Tibial nerve (tissue), 3 donors: Measurements from ENCODE around the gene DCLK2.

ENCODE experiments used
- CTCF ChIP-seq, 5 experiments: fragments of 200-600 bp in 3 of 5; fragments of 450-650 bp in 2 of 5; sonication (generic) in 3 of 5; IDR thresholded peaks; one replicate each; pipeline ENCODE4 v1.5.1; 2016 to 2019; ENCODE audit warnings: antibody characterized with exemption in 5 of 5, mild to moderate bottlenecking in 3 of 5, moderate library complexity in 2 of 5
- POLR2A ChIP-seq, 2 donors: fragments of 450-650 bp; IDR thresholded peaks; one replicate each; pipeline ENCODE4 v1.6.1; 2017; ENCODE audit warnings: antibody characterized with exemption in 2 of 2, mild to moderate bottlenecking in 2 of 2, moderate library complexity in 2 of 2

DNA sequence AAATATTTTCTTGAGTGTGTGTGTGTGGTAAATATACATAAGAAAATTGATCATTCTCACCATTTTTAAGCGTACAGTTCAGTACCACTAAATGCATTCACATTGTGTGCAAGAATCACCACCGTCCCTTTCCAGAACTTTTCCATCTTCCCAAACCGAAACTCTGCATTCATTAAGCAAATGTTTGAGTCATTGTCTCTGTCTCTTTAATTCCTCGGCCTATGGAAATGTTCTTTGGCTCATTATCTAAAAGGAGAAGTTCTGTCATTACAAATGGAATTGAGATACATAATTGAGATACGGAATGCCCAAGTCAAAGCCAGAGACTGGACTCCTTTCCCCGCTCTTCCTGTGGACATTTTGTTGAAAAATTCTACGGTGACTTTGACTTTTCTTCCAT lies 168.9 kb downstream of the DCLK2 start:
- TF ChIP-seq CTCF (IDR thresholded peaks at IDR 0.05) (no peak), POLR2A (IDR thresholded peaks at IDR 0.05) (no peak)
